Activated naive CD4-positive, alpha-beta T cell treated with anti-CD3 and anti-CD28 coated beads, Interleukin-2, amount 50 U/mL, for 72 hours (primary cell): ENCODE measurements around the gene ATP1A4. TPM values are rescaled to one million over a fixed set of nuclear protein-coding genes. Genes with fewer than 3 reads are reported as not detected.
"Not testable (repeated sequence)": the region's sequence is repeated elsewhere in the genome, so short reads cannot be mapped to it uniquely, and the experiment has no call there.

Experiments
- ATAC-seq, 2 donors: fragments of 150-1000 bp; cut with Tn5 transposase; 2 replicates each; pipeline ENCODE4 v1.10.0; 2021; ENCODE audit warnings: mild to moderate bottlenecking in 2 of 2, moderate library complexity in 2 of 2
- DNase-seq, 2 donors: peaks; one replicate each; pipeline ENCODE4 v3.0.0; 2021 to 2022; ENCODE audit warnings: low spot score in 2 of 2
- H3K27ac Mint-ChIP-seq, 2 donors: one replicate each; pipeline ENCODE4 v1.8.0; 2022; ENCODE audit warnings: mild to moderate bottlenecking in 2 of 2, mixed read lengths in 2 of 2
- H3K36me3 Mint-ChIP-seq, 2 donors: one replicate each; pipeline ENCODE4 v1.8.0; 2022; ENCODE audit warnings: mixed read lengths in 2 of 2
- H3K9me3 Mint-ChIP-seq, 2 donors: one replicate each; pipeline ENCODE4 v1.8.0; 2022; ENCODE audit warnings: mixed read lengths in 2 of 2
- total RNA-seq, 2 donors: library from RNA; stranded (reverse); gene quantifications; one replicate each; pipeline ENCODE4 v1.2.3, GENCODE V29; 2022

The ATP1A4 gene
- total RNA-seq, 2 donors from 2014 or later = not detected

GRCh38 chr1:160117709-160118183 is 33.7 kb upstream of the ATP1A4 start:
- ATAC-seq = no peak
- H3K36me3 Mint-ChIP-seq = no peaks in the 10 kb centered on the region
- H3K9me3 Mint-ChIP-seq = no peaks in the 10 kb centered on the region
- no peak for DNase-seq
- no peak overlapping the region for H3K27ac Mint-ChIP-seq

DNA sequence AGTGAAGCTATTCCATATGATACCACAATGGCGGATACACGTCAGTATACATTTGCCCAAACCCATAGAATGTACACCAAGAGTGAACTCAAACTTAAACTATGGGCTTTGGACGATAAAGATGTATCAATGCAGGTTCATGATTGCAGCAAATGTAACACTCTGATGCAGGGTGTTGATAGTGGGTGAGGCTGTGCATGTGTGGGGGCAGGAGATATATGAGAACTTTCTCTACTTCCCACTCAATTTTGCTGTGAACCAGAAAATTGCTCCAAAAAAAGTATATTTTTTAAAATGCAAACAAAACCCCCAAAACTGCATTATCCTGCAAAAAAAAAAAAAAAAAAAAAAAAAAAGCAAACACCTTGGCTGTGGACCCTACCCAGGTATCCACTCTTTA is 32.5 kb upstream of the ATP1A4 start:
- ATAC-seq = no peak
- Mint-ChIP-seq H3K27ac (no peak overlapping the region), H3K9me3 (no peaks in the 10 kb centered on the region), H3K36me3 (no peaks in the 10 kb centered on the region)
- no peak for DNase-seq

- DNase-seq = no peak
- Mint-ChIP-seq H3K27ac (no peak overlapping the region), H3K9me3 (no peaks in the 10 kb centered on the region), H3K36me3 (no peaks in the 10 kb centered on the region)
- ATAC-seq = no peak
Observed at GRCh38 chr1:160120797-160121196, 30.6 kb upstream of the ATP1A4 start.

DNA sequence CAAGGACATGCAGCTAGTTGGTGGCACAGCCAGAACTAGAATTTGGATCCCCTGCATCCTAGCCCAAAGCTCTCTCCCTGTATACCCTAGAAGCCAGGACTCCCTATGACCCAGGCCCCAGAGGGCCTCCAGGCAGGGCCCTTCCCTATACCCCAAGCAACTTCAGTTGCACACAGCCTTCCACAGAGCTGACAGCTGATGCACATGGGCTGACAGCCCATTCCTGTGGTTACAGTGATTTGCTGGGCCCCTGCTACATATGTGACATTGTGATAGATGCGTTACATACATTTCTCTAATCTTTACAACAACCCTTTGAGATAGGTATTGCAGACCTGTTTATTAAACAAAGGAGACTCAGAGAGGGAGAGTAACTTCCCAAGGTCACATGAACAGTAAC is 30.0 kb upstream of the ATP1A4 start:
- Mint-ChIP-seq H3K27ac (no peak overlapping the region), H3K9me3 (no peaks in the 10 kb centered on the region), H3K36me3 (no peaks in the 10 kb centered on the region)
- no peak for ATAC-seq
- no peak for DNase-seq

GRCh38 chr1:160122978-160123495 is 28.4 kb upstream of the ATP1A4 start:
- DNase-seq (no peak), ATAC-seq (no peak)
- H3K36me3 Mint-ChIP-seq = no peaks in the 10 kb centered on the region
- H3K27ac Mint-ChIP-seq = no peak overlapping the region
- H3K9me3 Mint-ChIP-seq = no peaks in the 10 kb centered on the region

DNA sequence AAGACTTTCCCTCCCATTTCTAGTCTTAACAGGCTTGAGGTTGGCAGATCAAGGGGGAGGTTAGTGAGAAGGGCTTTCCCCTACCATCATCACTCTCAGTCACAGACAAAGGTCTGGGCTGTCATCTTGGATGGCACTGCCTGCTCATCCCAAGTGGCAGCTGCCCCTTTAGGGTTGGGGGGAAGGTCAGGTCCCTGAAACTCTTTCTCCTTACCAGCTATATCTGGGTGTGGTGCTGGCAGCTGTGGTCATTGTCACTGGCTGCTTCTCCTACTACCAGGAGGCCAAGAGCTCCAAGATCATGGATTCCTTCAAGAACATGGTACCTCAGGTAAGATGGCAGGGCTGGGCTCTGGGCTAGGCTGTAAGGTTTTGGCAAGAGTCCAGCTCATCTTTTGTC is 27.7 kb upstream of the ATP1A4 start:
- Mint-ChIP-seq H3K36me3 (no peaks in the 10 kb centered on the region), H3K27ac (peak overlapping the region in 1 of 2 donors; percentile 15), H3K9me3 (no peaks in the 10 kb centered on the region)
- no peak for ATAC-seq
- no peak for DNase-seq

DNA sequence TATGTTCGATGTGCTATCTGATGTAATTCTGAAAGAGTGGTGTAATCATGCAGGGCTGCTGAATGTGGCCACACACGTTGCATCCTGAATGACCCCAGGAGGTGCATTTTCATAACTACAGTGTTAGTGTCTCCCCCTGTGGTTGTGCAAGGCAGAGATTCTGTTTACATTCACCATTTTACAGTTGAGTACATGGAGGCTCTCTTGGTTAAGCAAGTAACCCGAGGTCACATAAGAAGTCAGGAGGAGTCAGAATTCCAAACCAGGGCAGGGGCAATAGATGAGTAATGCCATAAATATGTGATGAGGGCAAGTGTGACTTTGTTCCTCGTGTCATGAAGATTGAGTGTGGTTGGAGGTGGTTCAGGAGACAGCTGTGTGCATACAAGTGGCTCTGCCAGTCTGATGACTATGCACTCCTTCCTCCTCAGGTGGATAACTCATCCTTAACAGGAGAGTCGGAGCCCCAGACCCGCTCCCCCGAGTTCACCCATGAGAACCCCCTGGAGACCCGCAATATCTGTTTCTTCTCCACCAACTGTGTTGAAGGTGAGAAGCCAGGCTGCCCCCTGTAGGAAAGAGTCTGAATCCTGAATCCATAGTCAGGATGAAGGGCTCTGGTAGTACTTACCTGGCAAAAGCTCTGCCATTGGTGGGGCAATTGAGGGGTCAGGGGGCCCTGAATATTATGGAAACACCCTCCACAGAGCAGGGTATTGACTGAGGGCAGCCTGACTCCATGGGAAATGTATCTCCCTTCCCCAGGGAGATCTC is 26.5 kb upstream of the ATP1A4 start:
- Mint-ChIP-seq H3K27ac (no peak overlapping the region), H3K9me3 (no peaks in the 10 kb centered on the region), H3K36me3 (no peaks in the 10 kb centered on the region)
- DNase-seq (no peak), ATAC-seq (no peak)

GRCh38 chr1:160125746-160126145 is 25.7 kb upstream of the ATP1A4 start:
- no peak for ATAC-seq
- Mint-ChIP-seq H3K36me3 (no peaks in the 10 kb centered on the region), H3K9me3 (no peaks in the 10 kb centered on the region)

DNA sequence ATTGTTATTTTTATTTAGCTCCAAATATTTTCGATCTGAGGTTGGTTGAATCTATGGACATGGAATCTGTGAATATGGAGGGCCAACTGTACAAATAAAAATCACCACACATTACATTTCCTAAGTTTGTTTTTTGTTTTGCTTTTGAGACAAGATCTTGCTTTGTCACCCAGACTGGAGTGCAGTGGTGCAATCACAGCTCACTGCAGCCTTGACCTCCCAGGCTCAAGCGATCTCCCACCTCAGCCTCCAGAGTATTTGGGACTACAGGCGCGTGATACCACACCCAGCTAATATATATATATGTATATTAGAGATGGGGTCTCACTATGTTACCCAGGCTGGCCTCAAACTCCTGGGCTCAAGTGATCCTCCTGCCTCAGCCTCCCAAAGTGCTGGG is 25.1 kb upstream of the ATP1A4 start:
- H3K36me3 Mint-ChIP-seq, H3K9me3 Mint-ChIP-seq, DNase-seq, ATAC-seq: not testable (repeated sequence)
- peak overlapping the region in 1 of 2 donors; percentile 53 for H3K27ac Mint-ChIP-seq

More at GRCh38 chr1:160125746-160126145, 25.7 kb upstream of the ATP1A4 start:
- no peak overlapping the region for H3K27ac Mint-ChIP-seq
- DNase-seq = no peak

DNA sequence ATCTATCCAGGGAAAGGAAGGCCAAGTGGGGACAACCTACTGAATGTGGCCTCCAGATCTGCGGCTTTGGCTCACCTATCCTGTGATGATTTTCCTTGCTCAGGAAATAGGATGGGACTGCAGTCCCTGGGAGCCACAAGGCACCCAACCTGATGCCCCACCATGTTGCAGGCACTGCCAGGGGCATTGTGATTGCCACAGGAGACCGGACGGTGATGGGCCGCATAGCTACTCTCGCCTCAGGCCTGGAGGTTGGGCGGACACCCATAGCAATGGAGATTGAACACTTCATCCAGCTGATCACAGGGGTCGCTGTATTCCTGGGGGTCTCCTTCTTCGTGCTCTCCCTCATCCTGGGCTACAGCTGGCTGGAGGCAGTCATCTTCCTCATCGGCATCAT is 24.0 kb upstream of the ATP1A4 start:
- no peak for DNase-seq
- Mint-ChIP-seq H3K36me3 (no peaks in the 10 kb centered on the region), H3K27ac (no peak overlapping the region), H3K9me3 (no peaks in the 10 kb centered on the region)
- ATAC-seq = no peak

- Mint-ChIP-seq H3K27ac (peak overlapping the region in 1 of 2 donors; percentile 38), H3K36me3 (no peaks in the 10 kb centered on the region), H3K9me3 (no peaks in the 10 kb centered on the region)
- ATAC-seq (no peak), DNase-seq (no peak)
Observed at GRCh38 chr1:160127865-160128523, 23.4 kb upstream of the ATP1A4 start.

GRCh38 chr1:160128636-160129035 is 22.8 kb upstream of the ATP1A4 start:
- no peaks in the 10 kb centered on the region for H3K36me3 Mint-ChIP-seq
- H3K27ac Mint-ChIP-seq = no peak overlapping the region
- DNase-seq (no peak), ATAC-seq (no peak)
- H3K9me3 Mint-ChIP-seq = no peaks in the 10 kb centered on the region

GRCh38 chr1:160129046-160129445 is 22.4 kb upstream of the ATP1A4 start:
- DNase-seq = no peak
- Mint-ChIP-seq H3K9me3 (no peaks in the 10 kb centered on the region), H3K27ac (no peak overlapping the region), H3K36me3 (no peaks in the 10 kb centered on the region)
- ATAC-seq = no peak

DNA sequence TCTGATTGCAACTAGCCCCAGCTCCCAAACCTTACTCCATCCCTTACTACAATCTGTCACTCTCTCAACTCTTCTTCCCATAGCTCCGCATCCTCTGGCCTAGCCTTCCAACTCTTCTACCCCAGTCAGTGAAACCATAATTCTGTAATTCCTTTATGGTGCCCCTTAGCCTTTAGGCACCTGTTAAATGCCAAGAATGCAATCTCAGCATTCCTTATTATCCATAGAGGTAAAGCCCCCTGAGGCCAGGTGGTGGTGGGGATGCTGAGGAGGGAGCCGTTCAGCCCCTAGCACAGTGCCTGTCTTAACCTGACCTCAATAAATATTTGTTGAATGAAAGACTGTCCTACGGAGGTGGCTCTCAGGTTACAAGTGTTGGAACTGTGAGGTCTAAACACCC is 21.8 kb upstream of the ATP1A4 start:
- no peak overlapping the region for H3K27ac Mint-ChIP-seq
- H3K36me3 Mint-ChIP-seq = no peaks in the 10 kb centered on the region
- ATAC-seq (no peak), DNase-seq (no peak)
- H3K9me3 Mint-ChIP-seq = no peaks in the 10 kb centered on the region

GRCh38 chr1:160129966-160130365 is 21.4 kb upstream of the ATP1A4 start:
- H3K36me3 Mint-ChIP-seq = no peaks in the 10 kb centered on the region
- no peak overlapping the region for H3K27ac Mint-ChIP-seq
- DNase-seq (no peak), ATAC-seq (no peak)
- no peaks in the 10 kb centered on the region for H3K9me3 Mint-ChIP-seq

- Mint-ChIP-seq H3K9me3 (no peaks in the 10 kb centered on the region), H3K36me3 (no peaks in the 10 kb centered on the region), H3K27ac (no peak overlapping the region)
- no peak for DNase-seq
- ATAC-seq = no peak
Observed at GRCh38 chr1:160130486-160130885, 20.9 kb upstream of the ATP1A4 start.

DNA sequence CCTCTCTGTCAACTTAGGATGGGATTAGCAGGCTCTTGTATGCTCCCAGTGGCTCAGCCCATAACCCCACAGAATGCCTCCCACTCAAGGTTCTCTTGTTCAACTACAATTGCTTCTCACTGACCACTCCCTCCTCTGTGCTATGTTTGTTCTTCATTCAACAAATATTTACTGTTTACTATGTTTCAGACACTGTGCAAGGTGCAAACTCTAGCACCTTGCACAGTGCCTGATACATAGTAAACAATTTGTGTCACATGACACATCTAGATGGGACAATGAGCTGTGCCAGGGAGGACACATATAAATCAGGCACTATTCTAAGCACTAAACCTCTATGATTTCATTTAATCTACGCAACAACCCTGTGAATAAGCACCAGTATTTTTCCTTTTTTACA is 20.5 kb upstream of the ATP1A4 start:
- DNase-seq (no peak), ATAC-seq (no peak)
- no peak overlapping the region for H3K27ac Mint-ChIP-seq
- H3K9me3 Mint-ChIP-seq = no peaks in the 10 kb centered on the region
- no peaks in the 10 kb centered on the region for H3K36me3 Mint-ChIP-seq
